GM18520 (cell line): Measurements from ENCODE around the gene ARMH4.

Experiments used
- ATAC-seq: cut with Tn5 transposase; IDR thresholded peaks from one replicate; pipeline ENCODE4 v1.9.1; 2021; ENCODE audit not compliant: unreplicated experiment

ARMH4 gene

DNA sequence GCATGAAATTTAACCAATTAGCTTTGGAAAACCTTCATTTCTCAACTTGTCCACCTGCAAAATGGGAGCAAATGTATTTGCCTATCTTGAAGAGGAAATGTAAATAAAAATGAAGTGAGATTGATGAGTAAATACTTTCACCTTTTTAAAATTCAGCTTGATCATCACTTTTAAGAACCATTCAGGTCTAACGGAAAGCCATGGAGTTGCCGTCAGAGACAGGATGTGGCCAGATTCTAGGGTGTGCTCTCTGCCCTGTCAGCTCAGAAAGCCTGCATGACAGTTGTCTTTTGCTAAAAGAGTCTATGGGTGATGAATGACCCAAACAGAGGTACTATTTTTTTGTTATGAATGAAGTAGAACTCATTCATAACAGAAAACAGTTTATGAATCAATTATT lies 181.8 kb downstream of the ARMH4 start:
- ATAC-seq = no peak

DNA sequence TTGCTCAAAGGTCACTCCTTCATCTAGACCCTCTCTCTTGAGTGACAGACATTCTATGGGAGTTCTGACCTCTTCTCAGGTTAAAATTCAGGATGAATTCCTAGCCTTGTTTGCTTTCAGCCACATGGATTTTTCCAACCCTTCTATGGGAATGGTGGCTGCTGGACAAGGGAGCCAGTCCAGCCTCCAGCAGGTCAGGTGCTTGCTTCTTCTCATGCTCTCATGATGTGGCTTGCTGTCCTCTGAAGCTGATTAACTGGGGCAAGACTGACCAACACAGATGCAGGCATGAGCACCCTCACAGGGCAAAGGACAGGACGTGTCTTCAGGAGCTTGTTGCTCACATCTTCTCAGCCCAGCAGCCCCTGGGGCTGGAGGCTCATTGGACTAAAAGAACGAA lies 188.9 kb downstream of the ARMH4 start:
- no peak for ATAC-seq

GRCh38 chr14:57962325-57963035 lies 189.5 kb downstream of the ARMH4 start:
- ATAC-seq = no peak

DNA sequence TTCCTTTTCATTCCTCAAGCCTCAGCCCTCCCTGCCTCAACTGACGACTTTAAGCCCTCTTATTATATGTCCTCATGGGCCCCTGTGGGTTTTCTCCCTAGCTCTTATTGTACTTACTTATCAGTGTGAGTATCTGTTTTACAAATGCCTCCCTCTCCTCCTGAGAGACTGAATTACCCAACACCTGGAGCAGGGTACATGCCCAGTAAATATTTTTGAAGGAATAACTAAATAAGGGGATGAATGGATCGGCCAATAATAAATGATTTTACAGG lies 190.3 kb downstream of the ARMH4 start:
- ATAC-seq = no peak

GRCh38 chr14:57960946-57961785 lies 190.8 kb downstream of the ARMH4 start:
- no peak for ATAC-seq

DNA sequence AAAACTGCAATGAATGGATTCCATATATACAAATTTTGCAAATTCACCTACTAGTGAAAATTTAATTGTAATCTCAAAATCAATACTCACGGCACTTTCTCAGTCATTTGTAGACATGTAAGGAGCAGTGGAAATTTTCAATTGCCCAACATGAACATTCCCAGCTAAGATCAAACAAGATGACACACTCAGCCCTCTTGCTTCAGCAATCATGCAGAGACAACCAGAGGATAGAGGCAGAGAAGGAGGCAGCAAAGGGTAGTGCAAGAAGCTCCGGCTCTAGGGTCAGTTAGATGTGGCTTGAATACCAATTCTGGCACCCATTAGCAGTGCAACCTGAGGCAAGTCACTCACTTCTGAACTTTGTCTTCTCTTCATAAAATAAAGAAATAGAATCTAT lies 194.6 kb downstream of the ARMH4 start:
- no peak for ATAC-seq
